NAMALWA (cell line): Measurements from ENCODE around the gene ARHGAP45.
"Not testable (repeated sequence)": the region's sequence is repeated elsewhere in the genome, so short reads cannot be mapped to it uniquely, and the experiment has no call there.

Source experiments
- DNase-seq: peaks from one replicate; pipeline ENCODE4 v3.0.0-alpha.2; 2015; ENCODE audit warnings: low spot score

ARHGAP45 gene

DNA sequence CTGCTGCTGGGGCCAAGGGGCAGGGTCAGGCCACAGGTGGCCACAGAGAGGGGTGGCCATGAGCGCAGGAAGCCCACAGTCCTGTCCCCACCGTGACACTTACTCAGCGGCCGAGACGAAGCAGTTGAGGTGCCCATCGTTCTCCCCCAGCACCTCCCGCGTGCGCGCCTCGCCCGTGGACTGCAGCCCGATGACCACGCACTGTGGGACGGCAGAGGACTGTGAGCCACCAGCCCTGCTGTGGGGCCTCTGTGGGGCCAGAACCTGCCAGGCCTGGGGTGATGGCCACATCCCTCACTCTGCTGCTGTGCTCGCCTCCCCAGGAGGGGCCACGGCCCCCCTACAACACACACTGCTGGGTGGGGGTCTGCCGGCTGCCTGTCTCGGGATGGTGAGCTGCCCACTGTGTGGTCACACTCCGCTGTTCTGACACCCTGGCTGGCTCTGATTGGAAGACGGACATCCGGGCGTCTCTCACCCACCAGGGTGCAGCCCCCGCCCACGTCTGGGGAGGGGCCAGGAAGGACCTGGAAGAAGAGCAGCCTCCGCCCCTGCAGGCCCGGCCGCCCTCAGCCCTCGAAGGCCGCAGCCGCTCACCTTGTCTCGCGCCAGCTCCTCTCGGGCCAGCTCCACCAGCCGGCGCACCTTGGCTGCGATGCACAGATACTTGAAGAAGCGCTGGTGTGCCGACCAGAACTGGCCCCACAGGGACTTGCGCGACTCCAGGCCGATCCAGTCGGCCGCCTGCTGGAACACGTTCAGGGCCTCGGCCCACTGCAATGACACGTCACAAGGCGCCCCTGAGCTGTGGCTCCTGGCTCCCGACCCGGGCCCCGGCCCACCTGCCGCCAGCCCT is 50.0 kb downstream of the ARHGAP45 start:
- no peak for DNase-seq

DNA sequence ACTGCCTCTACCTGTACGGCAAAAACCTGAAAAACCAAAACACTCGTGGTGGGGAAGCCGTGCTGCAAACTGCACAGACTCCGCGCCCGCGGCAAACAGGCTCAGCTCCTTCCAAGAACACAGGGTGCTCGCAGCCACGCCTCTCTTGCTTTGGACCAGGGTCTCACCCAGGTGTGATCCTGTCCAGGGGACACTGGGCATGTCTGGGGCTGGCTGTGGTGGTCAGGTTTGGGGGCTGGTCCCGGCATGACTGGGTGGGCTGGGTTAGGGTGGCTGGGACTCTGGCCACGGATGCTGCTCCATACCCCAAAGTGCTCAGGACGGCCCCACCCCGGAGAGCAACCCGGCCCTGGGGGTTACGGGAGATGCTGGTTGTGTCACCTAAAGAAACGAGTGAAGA is 50.7 kb downstream of the ARHGAP45 start:
- DNase-seq, result no peak

- no peak for DNase-seq
Observed at GRCh38 chr19:1118999-1119398, 52.0 kb downstream of the ARHGAP45 start.

GRCh38 chr19:1119475-1120217 is 52.7 kb downstream of the ARHGAP45 start:
- DNase-seq, result no peak

- DNase-seq, result no peak
Observed at GRCh38 chr19:1121395-1121794, 54.4 kb downstream of the ARHGAP45 start.

DNA sequence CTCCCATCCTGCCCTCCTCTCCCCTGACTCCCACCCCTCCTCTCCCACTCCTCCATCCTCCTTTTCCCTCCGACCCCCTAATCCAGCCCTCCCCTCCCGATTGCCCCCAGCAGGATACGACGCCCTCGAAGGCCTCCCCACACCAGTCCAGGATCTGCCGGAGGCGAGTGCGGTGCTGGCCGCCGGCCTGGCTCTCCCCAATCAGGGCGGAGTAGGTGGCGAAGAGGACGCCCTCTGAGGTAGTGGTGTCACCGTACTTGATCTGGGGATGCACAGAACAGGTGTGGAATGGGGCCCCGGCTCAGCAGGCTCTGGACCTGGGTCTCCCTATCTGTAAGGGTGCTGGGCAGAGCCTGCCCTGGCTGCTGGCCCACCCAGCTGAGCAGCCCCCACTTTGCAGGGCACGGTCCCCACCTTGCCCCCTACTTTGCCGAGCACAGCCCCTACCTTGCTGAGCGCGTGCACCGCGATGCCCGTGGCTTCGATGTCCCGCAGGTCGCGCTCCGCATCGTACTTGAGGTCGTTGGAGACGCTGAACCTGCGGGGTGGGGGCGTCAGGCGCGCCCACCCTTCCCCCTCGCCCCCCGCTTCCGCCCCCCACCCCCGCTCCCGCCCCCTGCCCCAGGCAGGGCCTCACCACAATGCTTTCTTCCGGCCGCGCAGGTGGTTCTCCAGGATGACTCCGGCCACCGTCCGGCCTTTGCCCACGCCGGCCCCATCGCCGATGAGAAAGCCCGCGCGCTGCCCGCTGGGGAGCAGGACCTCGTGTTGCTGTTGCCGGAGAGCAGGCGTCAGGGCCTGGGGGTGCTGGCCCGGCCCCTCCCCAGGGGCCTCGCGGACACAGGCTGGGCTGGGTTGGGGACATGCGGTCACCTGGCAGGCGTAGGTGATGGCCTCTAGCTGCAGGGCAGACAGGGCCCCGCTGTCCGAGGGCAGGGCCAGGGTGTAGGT is 55.3 kb downstream of the ARHGAP45 start:
- DNase-seq, result no peak

DNA sequence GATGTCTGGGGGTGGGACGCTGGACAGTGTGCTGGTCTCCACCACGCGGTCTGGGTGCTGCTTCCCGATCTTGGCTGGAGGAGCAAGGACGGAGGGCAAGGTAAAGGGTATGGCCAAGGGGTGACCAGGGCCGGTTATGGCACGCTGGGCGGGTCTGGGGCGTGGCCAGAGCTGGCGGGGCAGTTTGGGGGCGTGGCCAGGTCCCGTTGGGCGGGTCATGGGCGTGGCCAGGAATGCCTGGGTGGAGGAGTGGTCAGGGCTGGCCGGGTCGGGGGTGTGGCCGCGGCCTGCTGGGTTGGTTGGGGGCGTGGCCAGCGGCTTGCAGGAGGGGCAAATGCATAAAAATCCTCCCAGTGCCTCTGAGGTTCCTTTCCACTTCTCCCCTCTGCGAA is 56.0 kb downstream of the ARHGAP45 start:
- peak; percentile 74 for DNase-seq

DNA sequence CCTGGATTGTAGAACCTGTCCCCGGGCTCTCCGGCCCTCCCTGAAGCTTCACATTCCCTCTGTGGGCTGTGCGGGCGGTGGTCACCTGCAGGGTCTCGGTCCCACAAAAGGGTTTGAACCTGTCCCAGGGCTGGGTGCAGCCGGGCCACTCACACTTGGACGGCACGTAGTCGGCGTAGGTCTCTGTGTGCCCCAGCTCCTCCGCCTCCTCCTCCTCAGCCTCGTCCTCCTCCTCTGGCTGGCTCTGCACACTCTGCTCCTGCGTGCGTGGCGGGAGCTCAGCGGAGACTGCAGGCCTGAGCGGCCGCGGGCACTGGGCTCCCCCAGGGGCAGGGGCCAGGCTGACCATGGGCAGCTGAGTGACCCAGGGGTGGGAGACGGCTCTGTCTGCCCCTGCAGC is 56.4 kb downstream of the ARHGAP45 start:
- DNase-seq, result no peak

DNA sequence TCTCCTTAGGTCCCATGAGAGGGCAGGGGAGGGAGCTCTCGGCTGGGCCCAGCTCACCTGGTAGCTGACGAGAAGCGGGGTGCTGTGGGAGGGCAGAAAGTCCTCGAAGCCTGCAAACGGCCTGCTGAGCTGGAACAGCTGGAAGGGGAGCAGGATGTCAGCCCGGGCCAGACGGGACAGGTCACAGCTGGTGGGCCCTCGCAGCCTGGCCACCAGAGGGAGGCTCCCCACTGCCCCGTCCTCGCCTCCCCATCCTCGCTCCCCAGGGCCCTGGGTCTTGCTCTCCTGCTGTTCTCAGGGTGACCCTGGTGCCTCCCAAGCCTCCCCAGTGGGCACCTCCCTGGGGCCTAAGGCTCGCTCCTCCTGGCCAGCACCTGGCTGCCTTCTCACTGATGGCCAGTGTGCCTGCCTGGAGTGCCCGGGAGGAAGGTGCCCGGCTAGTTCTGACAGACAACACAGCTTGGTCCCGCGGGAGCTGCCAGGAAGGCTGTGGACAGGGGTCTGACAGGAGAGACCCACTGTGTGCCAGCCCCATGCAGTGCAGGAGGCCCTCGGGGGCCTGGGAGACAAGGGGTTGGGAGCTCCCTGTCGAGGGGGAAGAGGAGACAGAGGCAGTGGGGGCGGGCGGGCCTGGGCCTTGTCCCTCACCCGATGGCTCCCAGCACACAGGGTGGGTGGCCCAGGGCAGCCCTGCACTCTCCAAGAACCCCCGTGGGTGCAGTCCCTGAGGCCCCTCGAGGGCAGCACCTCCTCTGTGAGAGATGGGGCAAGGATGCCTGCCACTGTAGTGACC is 57.1 kb downstream of the ARHGAP45 start:
- no peak for DNase-seq

- DNase-seq, result no peak
Observed at GRCh38 chr19:1125601-1126467, 58.9 kb downstream of the ARHGAP45 start.

DNA sequence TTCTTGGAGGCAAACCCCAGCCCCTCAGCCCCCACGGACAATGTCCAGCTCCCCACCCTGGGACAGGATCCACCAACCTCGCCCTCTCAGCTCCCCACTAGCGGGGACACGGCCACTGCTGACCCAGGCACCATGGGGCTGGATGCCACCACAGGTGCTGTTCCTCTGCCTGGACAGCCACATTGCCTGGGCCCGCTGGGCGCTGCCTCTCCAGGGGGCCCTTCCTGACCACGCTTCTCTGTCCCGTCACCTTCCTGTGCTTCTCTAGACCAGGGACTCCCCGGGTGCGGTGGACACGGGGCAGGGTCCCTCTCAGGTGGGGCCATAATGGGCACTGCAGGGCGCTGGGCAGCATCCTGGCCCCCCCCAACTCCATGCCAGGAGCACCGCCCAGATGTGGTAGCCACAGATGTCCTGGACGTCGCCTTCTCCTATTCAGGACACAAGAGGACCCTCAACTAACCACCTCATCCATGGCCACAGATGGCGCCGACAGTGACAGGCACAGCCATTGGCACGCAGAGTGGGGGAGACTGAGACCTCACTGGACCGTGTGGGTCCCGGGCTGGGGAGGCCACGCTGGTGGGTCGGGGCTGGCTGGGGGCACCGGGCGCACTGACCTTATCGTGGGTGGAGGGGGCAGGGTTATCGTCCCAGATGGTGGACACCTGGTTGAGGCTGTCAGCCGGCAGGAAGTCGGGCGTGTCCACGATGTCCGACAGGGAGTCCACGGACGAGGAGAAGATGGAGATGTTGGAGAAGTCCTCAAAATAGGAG is 60.2 kb downstream of the ARHGAP45 start:
- no peak for DNase-seq

DNA sequence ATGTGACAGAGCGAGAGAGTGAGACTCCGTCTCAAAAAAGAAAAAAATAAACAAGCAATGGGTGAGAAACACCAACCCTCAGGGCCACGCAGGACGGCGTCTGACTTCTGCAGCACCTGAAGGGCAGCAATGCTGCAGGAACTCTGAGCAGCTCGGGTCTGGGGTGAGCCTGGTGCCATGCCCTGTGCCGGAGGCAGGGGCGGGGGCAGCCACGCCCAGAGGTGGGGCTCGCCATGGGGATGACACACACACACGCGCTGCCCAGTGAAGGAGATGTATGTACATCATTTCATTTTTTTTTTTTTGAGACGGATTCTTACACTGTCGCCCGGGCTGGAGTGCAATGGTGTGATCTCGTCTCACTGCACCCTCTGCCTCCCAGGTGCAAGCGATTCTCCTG is 61.1 kb downstream of the ARHGAP45 start:
- no peak for DNase-seq

DNA sequence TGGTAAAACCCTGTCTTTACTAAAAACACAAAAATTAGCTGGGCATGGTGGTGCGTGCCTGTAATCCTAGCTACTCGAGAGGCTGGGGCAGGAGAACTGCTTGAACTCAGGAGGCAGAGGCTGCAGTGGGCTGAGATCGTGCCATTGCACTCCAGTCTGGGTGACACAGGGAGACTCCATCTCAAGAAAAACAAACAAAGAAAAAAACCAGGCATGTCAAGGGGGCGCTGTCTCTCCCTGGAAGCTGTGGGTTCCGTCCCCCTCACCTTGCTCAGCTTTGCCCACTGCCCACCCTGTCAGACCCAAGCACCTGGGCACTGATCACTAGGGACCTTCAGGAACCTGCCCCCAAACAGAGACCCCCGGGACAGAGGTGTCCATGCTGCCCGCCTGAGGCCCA is 62.1 kb downstream of the ARHGAP45 start:
- not testable (repeated sequence) for DNase-seq

GRCh38 chr19:1129535-1129934 is 62.6 kb downstream of the ARHGAP45 start:
- no peak for DNase-seq

- DNase-seq, result peak; percentile 49
Observed at GRCh38 chr19:1130771-1131717, 64.1 kb downstream of the ARHGAP45 start.

- DNase-seq, result peak; percentile 88
Observed at GRCh38 chr19:1131718-1132551, 65.0 kb downstream of the ARHGAP45 start.

DNA sequence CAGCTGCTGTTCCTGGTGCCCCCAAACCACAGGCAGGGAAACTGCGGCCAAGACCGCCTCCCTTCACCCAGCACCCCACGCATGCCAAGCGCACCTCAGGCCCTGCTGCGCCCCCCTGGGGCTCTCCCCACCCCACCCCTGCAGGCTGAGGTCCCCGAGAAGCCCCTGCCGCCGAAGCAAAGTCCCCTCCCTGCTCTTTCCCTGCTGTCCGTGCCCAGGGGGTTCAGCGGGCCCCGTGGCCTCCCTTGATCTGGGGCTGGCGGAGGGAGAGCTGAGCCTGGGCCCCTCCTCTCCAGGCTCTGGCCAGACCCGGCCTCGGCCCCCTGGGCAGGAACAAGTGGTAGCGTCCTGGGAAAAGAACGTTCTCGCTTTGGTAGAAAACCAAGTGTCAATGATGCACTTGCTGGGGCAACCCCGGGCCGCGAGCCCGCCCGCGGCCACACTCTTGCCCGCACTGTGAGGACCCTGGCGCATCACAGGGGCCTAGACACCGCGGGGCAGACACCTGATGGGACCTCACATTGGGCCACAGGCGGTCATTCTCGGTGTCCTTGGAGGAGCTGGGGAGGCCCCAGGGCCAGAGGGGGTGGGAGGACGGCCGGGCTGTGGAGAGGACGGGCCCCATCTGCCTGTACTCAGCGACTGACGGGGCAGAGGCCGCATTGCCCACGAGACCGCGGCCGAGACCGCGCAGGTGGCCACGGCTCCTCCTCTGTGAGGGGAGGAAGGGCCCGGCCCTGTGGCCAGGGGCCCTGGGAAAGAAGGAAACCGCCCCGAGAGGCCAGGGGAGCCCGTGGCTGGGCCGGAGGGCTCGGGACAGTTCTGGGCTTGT is 65.8 kb downstream of the ARHGAP45 start:
- DNase-seq, result no peak
